GM19395 (cell line): Measurements from ENCODE around the gene HSD3B1.
A peak's percentile ranks its signal among the peaks of the same experiment; 100 is the strongest.
"Not testable (repeated sequence)": the region's sequence is repeated elsewhere in the genome, so short reads cannot be mapped to it uniquely, and the experiment has no call there.

Source experiments
- ATAC-seq: cut with Tn5 transposase; IDR thresholded peaks from one replicate; pipeline ENCODE4 v1.9.1; 2021; ENCODE audit warnings: mild to moderate bottlenecking, moderate library complexity; ENCODE audit not compliant: unreplicated experiment

The HSD3B1 gene

GRCh38 chr1:119489201-119489600 lies 17.8 kb upstream of the HSD3B1 start:
- no peak for ATAC-seq

GRCh38 chr1:119490925-119491324 lies 16.1 kb upstream of the HSD3B1 start:
- ATAC-seq, result no peak

DNA sequence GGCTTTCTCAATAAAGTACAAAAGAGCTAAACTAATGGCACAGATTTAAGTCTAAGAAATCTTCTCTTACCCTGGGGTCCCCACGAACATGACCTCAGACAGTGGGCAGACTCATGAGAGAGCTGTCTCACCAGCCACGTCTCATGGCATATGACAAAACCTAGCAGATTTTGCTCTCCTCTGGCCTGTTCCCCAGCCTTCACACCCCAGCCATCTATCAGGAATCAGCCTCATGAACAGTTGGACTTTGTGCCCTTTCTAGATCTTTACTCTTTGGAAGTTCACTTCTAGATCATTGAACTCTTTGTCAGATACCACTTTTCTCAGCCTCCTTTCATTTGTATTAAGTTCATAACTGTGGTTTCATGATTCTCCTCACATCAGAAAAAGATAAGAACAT lies 14.2 kb upstream of the HSD3B1 start:
- ATAC-seq, result no peak

- no peak for ATAC-seq
These were observed 2.2 kb upstream of the HSD3B1 start for GRCh38 chr1:119504831-119505230.

DNA sequence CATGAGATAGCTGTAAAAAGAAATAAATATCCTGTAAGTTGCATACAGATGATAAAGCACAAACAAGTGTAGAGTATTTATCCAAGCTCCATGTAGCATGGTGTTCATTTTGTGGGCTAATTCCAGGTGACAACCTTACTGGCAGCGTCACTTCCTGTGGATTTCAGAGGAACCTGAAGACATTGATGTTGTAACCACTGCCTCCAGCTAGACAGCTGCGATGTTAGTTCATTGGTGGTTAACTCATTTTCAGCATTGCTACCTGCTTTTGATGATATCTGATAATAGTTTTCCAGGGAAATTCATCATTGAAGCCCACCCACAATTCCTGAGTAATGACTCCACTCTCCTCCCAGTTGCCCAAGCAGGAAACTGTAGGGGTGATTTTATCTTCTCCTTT lies 3.0 kb downstream of the HSD3B1 start:
- ATAC-seq, result no peak

- no peak for ATAC-seq
These were observed 8.2 kb downstream of the HSD3B1 start for GRCh38 chr1:119515221-119515620.

- no peak for ATAC-seq
These were observed 9.2 kb downstream of the HSD3B1 start for GRCh38 chr1:119516247-119516646.

DNA sequence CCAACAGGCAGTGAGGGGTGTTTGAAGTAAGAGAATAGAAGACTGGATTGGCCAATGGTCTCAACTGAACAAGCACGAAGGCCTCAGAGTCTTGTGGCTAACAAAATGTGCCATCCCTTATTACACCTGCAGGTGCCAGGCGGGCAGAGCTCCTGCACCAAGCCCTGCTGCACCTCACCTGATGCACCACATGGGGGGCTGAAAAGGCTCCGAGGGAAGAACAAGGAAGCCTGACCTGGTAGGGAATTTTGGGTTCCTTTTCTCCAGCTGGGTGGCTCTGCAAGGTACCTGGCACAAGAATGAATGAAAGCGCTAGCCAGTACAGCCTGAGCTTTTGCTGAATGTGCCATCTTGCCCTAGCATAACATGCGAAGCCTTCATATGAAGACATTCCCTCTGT lies 9.7 kb downstream of the HSD3B1 start:
- ATAC-seq, result no peak

DNA sequence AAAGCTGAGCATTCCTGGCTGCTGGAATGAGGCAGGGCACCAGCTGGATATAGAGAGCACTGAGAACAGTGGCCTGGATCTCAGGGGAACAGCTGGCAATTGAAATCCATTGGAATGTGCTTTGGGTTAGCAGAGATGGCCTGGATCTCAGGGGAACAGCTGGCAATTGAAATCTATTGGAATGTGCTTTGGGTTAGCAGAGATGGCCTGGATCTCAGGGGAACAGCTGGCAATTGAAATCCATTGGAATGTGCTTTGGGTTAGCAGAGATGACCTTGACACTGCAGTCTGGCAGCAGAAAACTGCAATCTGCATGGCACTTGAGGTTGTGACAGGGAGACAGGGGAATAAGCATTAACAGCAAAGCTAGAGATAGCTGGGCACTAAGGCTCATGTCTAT lies 10.7 kb downstream of the HSD3B1 start:
- ATAC-seq, result not testable (repeated sequence)

GRCh38 chr1:119531606-119532323 lies 24.8 kb downstream of the HSD3B1 start:
- ATAC-seq, result no peak

- ATAC-seq, result no peak
These were observed 25.4 kb downstream of the HSD3B1 start for GRCh38 chr1:119532324-119532910.

- no peak for ATAC-seq
These were observed 28.4 kb downstream of the HSD3B1 start for GRCh38 chr1:119535381-119535780.

DNA sequence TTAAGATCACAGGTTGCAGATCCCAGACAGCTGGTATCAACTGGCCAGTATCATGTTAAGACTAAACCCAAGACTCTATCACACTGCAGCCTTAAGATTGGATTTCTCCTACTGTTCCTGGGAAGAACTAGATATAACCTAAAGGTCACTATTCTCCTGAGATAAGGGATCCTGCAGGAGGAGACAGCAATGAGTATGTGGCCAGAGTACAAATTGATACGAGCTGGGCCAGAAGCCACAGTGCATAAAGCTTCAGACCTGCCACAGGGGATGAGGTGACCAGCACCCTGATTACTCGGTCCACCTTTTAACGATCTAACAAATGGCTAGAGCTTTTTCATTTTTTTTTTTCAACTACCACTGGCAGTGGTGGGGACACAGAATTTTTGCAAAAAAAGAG lies 31.0 kb downstream of the HSD3B1 start:
- ATAC-seq, result no peak

DNA sequence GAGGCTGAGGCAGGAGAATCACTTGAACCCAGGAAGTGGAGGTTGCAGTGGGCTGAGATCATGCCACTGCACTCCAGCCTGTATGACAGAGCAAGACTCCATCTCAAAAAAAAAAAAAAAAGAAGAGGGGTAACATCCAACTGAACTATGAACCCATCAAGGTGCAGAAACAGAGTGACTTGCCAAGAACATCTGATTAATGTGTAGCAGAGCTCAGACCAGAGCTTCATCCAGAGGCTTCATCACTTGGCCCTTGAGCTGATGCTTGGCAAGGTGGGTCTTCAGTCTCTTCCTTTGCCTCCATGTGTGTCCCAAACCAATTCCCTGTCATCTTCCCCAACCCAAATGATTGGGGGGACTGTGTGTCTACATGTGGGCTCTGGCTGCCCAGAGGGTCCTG lies 32.6 kb downstream of the HSD3B1 start:
- ATAC-seq, result no peak

- ATAC-seq, result no peak
These were observed 34.4 kb downstream of the HSD3B1 start for GRCh38 chr1:119541389-119541788.

DNA sequence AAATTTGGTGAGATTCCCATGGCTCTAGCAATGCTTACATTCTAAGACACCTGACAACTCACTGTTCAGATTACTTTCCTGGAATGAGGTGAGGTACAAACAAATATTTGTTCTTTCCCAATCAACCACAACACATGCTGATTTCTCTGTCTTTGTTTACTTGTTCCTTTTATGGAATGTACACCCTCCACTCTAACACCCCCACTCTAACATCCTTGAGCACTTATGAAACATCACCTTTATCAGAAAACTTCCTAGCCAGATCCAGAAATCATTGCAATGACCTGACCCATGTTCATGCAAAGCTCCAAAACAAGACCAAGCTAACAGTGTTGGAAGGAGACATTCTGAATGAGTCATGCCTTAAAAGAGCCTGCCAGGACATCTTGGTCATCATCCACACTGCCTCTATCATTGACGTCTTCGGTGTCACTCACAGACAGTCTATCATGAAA lies 35.5 kb downstream of the HSD3B1 start:
- ATAC-seq, result no peak

DNA sequence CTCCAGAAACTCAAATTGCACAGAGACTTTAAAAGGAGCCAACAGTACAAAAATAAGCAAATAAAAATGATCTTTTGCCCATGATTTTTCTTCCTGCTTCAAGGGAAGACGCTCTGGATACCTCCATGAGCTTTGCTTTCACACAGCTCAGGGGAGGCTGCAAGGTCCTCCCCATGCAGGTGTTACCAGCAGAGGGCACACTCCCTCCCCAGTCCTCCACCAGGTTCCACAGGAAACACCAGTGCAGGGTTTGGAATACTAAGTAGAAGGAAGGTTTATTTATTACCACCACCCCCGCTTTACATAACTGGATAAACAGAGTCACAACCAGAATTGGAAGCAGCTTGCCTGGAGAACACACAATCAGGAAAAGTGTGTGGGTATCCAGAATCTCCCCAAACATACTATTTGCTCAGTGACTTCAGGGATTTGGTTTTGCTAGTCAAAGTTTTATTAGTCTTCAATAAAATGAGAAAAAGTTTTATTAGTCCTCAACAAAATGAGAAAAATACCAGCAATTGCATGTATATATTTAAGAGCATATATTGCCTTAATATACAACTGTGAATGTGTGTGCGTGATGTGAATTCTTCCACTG lies 37.3 kb downstream of the HSD3B1 start:
- no peak for ATAC-seq

DNA sequence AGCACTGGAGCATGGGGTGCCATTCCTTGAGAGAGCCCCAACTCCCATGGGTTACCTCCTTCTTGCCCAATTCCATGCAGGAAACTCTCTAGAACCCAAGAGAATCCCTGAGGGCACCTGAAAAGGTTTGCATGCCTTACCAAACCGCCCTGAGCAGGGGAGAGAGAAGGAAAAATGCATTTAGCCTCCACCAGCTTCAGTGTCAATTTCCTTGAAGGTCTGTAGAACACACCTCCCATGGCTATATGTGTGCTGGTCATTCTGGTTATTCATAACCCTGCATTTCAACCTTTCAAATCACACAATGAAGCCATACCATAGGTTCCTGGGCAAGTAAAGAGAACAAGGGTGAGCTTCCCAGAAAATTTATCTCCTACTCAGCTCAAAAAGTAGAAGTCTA lies 39.6 kb downstream of the HSD3B1 start:
- ATAC-seq, result no peak

GRCh38 chr1:119547306-119547705 lies 40.3 kb downstream of the HSD3B1 start:
- ATAC-seq, result no peak

GRCh38 chr1:119547805-119548204 lies 40.8 kb downstream of the HSD3B1 start:
- ATAC-seq, result no peak

DNA sequence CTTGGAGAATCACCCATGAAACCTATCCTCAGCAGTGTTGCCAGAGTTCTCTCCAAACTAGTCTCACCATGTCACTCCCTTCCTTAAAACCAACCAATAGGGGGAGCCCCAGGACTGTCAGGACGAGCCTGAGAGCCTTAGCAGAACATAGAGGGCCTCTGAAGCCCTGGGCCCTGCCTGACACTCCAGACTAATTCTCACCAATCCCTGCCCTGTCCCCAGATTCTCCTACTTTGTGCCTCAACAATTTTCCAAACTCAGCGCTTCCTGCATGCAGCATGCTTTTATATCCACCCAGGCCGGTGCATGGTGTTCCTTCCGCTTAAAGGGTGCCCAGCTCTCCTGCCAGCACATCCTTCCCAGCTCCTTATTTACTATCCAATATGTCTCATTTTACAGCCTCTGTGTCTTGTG lies 42.7 kb downstream of the HSD3B1 start:
- ATAC-seq, result peak; percentile 74

DNA sequence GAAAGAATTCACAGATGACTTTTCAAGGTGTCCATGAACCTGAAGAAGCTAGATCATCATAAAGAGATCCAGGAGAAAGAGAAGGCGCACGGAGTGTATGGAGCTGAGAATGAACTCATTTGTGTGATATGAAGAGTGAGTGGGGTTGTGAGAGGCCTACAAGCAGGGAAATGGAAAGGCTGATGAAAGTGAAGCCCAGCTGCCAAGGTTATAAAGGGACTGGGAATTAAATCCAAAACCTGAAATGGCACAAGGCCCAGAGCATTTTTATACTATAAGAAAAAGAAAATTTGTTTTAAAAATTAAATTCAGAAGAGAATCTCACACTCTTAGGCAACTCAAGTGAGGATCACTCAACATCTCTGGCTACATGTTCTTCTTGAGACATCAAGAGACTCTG lies 43.4 kb downstream of the HSD3B1 start:
- ATAC-seq, result no peak
